Measurements from ENCODE around the gene FLRT1.

The FLRT1 gene

DNA sequence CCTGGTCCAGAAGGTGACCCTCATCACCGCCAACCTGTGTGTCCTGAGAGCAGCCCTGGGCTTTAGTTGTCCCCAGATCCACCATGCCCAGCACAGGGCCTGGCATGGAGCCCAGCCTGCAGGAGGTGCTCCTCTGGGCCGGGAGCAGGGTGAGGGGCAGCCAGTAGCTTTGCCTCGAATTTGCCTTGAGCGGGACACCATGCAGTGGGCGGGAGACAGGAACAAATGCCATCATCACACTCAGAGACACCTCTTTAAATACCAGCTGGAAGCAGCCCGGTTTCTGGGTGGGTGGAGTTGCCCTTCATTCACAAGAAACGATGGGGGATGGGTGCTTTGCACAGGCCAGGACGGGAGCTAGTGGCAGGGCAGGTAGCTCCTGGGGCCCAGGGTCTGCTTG, 19.3 kb downstream of the FLRT1 start:
- TF ChIP-seq, protein P1, sequence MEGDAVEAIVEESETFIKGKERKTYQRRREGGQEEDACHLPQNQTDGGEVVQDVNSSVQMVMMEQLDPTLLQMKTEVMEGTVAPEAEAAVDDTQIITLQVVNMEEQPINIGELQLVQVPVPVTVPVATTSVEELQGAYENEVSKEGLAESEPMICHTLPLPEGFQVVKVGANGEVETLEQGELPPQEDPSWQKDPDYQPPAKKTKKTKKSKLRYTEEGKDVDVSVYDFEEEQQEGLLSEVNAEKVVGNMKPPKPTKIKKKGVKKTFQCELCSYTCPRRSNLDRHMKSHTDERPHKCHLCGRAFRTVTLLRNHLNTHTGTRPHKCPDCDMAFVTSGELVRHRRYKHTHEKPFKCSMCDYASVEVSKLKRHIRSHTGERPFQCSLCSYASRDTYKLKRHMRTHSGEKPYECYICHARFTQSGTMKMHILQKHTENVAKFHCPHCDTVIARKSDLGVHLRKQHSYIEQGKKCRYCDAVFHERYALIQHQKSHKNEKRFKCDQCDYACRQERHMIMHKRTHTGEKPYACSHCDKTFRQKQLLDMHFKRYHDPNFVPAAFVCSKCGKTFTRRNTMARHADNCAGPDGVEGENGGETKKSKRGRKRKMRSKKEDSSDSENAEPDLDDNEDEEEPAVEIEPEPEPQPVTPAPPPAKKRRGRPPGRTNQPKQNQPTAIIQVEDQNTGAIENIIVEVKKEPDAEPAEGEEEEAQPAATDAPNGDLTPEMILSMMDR (IDR thresholded peaks at IDR 0.05; ENCODE audit: control extremely low read depth, extremely low read depth, low read depth, missing control alignments): no peak
- no peak for DNase-seq (ENCODE audit: extremely low spot score)
- ChIA-PET CTCF (interaction anchor here (1.7 kb wide), 1 partner anchor 98 kb away, joined by 5 read pairs; no protein-coding TSS in a partner anchor), POLR2A (no interaction called here)

DNA sequence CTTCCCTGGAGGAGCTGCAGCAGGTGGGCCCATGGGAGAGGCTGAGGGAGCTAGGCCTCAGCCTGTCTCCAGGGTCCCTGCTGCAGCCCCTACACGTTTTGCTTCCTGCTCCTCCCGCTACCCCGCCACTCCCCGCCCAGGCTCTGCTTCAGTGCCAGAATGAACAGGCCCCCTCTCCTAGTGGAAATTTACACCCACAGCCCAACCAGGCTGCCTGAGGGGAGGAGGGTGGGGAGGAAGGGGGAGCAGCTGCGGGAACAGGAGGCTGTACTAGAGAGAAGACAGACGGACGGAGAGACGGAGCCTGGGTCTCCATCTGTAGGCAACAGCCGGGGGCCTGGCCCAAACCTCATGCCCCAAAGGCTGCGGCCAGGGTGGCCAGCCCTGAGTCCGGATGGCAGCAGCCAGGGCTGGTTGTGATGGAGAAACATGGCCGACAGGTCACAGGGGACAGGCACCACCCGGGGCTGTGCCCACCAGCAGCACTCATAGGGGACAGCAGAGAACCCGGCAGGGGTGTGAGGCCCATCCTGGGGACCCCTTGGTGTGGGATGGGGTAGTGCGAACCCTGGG, 20.6 kb downstream of the FLRT1 start:
- POLR2A ChIA-PET: no interaction called here
- DNase-seq (ENCODE audit: extremely low spot score): no peak
- TF ChIP-seq, protein P1 (IDR thresholded peaks at IDR 0.05; ENCODE audit: control extremely low read depth, extremely low read depth, low read depth, missing control alignments): no peak

DNA sequence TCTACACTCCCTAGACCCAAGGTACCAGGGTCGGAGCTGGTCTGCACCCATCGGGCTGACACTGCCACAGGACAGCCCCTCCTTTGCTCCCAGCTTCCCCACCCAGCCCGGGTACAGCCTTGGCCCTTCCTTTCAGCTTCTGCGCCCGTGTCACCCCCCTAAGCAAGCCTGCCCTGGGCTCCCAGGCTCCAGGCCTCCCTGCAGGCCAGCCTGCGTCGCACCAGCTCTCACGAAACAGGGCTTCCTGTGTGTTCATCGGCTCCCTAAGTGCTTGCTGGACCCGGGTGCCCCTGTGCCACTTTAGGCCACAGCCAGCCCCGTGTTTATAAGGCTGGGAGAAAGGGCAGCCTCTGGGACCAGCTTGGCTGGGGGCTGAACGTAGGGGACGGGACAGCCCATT, 21.1 kb downstream of the FLRT1 start:
- POLR2A ChIA-PET: no interaction called here
- CTCF ChIA-PET: interaction anchor here (1.7 kb wide), 1 partner anchor 96 kb away, joined by 5 read pairs; no protein-coding TSS in a partner anchor
- TF ChIP-seq, protein P1 (IDR thresholded peaks at IDR 0.05; ENCODE audit: control extremely low read depth, extremely low read depth, low read depth, missing control alignments): no peak
- no peak for DNase-seq (ENCODE audit: extremely low spot score)

More for the DNA sequence above, 20.6 kb downstream of the FLRT1 start:
- CTCF ChIA-PET: interaction anchor here (1.7 kb wide), 1 partner anchor 97 kb away, joined by 5 read pairs; no protein-coding TSS in a partner anchor

DNA sequence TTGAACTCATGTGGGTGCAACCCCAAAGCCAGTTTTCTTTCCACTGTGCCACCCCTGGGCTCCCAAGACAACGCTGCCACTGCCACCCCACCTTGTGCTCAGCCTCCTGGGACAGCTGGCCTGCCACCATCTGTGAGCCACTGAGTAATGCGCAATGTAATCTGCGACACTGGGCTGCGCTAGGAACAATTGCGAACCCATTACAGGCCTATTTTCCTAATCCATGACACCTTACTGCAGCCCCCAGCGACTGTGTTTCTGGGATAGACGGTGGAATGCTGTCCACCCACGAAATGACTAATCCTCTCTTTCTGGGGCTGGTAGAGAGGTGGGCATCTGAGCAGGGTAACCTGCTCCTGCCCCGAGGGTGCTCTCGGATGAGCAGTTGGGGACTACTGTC, 22.2 kb downstream of the FLRT1 start:
- TF ChIP-seq, protein P1 (IDR thresholded peaks at IDR 0.05; ENCODE audit: control extremely low read depth, extremely low read depth, low read depth, missing control alignments): no peak
- CTCF ChIA-PET: no interaction called here
- POLR2A ChIA-PET: no interaction called here
- DNase-seq (ENCODE audit: extremely low spot score): no peak

DNA sequence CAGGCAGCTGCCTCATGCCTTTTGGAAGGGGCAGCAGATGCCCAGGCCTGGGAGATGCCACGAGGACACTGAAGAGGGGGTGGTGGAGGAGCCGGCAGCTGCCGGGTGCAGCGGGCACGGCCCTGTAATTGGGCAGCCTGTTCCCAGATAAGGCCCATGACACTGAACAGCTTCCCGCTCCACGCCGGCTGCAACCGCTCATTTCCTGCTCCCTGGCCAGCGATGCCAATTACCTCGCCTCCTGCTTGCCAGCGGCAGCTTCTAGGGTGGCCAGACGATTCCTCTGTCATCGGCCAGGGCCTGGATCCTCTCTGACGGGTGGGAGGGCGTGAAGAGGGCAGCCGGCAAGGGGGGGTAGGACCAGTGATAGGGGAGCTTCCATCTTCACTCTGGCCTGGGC, 22.8 kb downstream of the FLRT1 start:
- TF ChIP-seq, protein P1 (IDR thresholded peaks at IDR 0.05; ENCODE audit: control extremely low read depth, extremely low read depth, low read depth, missing control alignments): no peak
- DNase-seq (ENCODE audit: extremely low spot score): no peak
- CTCF ChIA-PET: interaction anchor here (1.0 kb wide), 1 partner anchor 58 kb away, joined by 3 read pairs; no protein-coding TSS in a partner anchor
- POLR2A ChIA-PET: no interaction called here

DNA sequence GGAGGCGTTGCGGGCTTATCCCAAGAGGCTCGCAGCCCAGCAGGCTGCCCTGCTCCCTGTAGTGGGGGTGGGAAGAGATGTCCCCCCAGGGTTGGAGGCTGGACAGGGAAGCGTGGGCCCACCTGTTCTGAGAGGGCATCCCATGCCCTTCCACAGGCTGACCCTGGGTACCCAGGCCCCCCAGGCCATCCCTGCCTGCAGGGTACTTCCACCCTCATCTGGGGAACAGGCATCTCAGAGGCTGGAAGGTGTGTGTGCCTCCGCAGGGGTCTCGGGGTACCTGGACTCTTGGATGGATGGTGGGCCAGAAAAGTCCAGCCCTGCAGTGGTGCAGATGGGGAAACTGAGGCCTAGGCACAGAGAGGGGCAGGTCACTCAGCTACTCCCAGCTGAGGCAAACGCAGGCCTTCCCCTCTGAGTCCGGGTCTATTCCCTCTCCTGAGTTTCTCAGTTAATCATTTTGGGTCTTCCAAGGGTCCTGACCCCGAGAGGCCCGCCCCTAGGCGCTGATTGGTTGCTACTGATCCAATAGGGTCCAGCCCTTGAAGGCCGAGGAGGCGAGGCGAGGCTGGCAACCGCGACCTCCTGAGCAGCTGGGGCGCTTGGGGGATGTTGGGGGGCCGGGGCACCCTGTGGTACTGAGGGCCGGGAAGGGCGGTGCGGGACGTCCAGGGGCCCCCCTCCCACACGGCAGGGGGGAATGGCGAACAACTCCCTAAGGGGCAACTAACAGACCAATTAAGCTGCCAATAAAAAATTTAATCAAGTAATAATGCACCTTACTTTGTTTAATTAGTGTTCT, 23.8 kb downstream of the FLRT1 start:
- CTCF ChIA-PET: interaction anchor here (1.0 kb wide), 1 partner anchor 59 kb away, joined by 3 read pairs; no protein-coding TSS in a partner anchor
- no peak for DNase-seq (ENCODE audit: extremely low spot score)
- POLR2A ChIA-PET: no interaction called here
- TF ChIP-seq, protein P1 (IDR thresholded peaks at IDR 0.05; ENCODE audit: control extremely low read depth, extremely low read depth, low read depth, missing control alignments): no peak
